Thoracic aorta (tissue), 2 donors: Measurements from ENCODE around the gene CSF1R. TPM values are rescaled to one million over a fixed set of nuclear protein-coding genes. Genes with fewer than 3 reads are reported as not detected.

Experiments
- ATAC-seq: fragments of 150-250 bp; one replicate; pipeline ENCODE4 v1.8.0; 2017; ENCODE audit warnings: low read depth; ENCODE audit not compliant: insufficient number of reproducible peaks, low FRiP score
- DNase-seq: peaks from one replicate; pipeline ENCODE4 v3.0.0-alpha.2; 2020; ENCODE audit warnings: low spot score
- H3K27ac ChIP-seq, 2 donors: fragments of 200-600 bp; sonication (generic); 1 replicate in 1 of 2; 2 replicates in 1 of 2; pipeline ENCODE4 v1.5.1; 2016; ENCODE audit warnings: mild to moderate bottlenecking in 2 of 2, moderate library complexity in 2 of 2
- H3K27me3 ChIP-seq: fragments of 200-600 bp; sonication (generic); replicated peaks from 2 replicates; pipeline ENCODE4 v1.6.0; 2016; ENCODE audit warnings: mild to moderate bottlenecking; ENCODE audit not compliant: insufficient read depth
- H3K36me3 ChIP-seq: fragments of 200-600 bp; sonication (generic); one replicate; pipeline ENCODE4 v1.5.1; 2016
- H3K4me1 ChIP-seq, 2 donors: fragments of 200-600 bp; sonication (generic); 1 replicate in 1 of 2; 2 replicates in 1 of 2; pipeline versions ENCODE4 v1.5.1 to v1.6.0; 2016; ENCODE audit warnings: low read depth in 2 of 2, mild to moderate bottlenecking in 1 of 2; ENCODE audit not compliant: control insufficient read depth in 1 of 2
- H3K4me3 ChIP-seq: fragments of 200-600 bp; sonication (generic); 2 replicates; pipeline ENCODE4 v1.5.1; 2016; ENCODE audit warnings: mild to moderate bottlenecking
- H3K9me3 ChIP-seq: fragments of 200-600 bp; sonication (generic); 2 replicates; pipeline ENCODE4 v1.5.1; 2016
- total RNA-seq, 2 donors: library from RNA; depleted of rRNA; stranded (reverse); fragments of >200 nt; gene quantifications; one replicate each; pipeline versions ENCODE4 v1.1.0 to v1.2.3, GENCODE V29; 2016
- TF ChIP-seq, protein P1 (sequence below): fragments of 200-600 bp; sonication (generic); IDR thresholded peaks from one replicate; pipeline ENCODE4 v1.5.1; 2019; ENCODE audit warnings: antibody characterized with exemption

Gene CSF1R
- total RNA-seq, 2 donors from 2014 or later: 76.3 to 98.6 TPM

DNA sequence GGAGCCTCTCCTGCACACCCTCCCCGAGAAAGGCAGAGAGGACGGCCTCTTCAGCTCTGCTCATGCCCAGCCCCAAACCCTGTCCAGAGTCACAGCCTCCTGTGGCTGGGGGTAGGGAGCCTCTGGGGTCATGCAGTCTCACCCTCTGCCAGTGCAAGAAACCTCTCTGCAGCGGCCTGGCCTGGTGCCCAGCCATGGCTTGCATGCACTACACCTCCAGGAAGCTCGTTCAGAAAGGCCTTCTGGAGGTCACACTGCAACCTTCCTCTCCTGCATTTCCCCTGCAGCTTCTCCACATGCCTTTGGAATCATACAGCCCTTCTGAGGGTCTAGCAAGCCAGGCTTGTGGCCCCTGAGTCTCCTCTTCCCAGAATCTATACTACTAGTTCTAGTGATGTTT lies 17.9 kb downstream of the CSF1R start:
- H3K9me3 ChIP-seq: no peaks in the 10 kb centered on the region
- ATAC-seq (no peak), DNase-seq (no peak)
- no peak overlapping the region for H3K27ac ChIP-seq
- peaks cover 4 to 8% of the 10 kb centered on the region in 2 donors for H3K4me1 ChIP-seq
- H3K4me3 ChIP-seq: no peak overlapping the region
- TF ChIP-seq, protein P1, sequence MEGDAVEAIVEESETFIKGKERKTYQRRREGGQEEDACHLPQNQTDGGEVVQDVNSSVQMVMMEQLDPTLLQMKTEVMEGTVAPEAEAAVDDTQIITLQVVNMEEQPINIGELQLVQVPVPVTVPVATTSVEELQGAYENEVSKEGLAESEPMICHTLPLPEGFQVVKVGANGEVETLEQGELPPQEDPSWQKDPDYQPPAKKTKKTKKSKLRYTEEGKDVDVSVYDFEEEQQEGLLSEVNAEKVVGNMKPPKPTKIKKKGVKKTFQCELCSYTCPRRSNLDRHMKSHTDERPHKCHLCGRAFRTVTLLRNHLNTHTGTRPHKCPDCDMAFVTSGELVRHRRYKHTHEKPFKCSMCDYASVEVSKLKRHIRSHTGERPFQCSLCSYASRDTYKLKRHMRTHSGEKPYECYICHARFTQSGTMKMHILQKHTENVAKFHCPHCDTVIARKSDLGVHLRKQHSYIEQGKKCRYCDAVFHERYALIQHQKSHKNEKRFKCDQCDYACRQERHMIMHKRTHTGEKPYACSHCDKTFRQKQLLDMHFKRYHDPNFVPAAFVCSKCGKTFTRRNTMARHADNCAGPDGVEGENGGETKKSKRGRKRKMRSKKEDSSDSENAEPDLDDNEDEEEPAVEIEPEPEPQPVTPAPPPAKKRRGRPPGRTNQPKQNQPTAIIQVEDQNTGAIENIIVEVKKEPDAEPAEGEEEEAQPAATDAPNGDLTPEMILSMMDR: no peak
- H3K27me3 ChIP-seq: no peaks in the 10 kb centered on the region
- H3K36me3 ChIP-seq: no peaks in the 10 kb centered on the region

DNA sequence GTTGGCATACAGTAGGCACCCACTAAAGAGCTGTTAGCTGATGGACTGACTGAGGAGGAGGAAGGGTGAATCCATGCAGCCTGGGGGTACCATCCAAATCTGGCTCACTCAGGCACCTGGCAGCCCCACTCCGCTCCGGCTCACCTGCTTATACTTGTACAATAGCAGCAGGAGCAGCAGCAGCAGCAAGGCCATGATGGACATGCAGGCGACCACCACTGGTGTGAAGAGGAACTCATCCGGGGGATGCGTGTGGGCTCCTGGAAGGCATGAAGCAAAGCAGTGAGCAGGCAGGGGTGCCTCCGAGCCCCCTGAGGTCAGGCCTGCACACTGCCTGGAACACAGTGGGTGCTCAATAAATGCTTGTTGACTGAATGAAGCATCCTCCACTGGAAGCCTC lies 18.3 kb downstream of the CSF1R start:
- DNase-seq (no peak), ATAC-seq (no peak)
- TF ChIP-seq, protein P1: no peak
- H3K9me3 ChIP-seq: no peaks in the 10 kb centered on the region
- no peaks in the 10 kb centered on the region for H3K27me3 ChIP-seq
- H3K36me3 ChIP-seq: no peaks in the 10 kb centered on the region
- H3K4me3 ChIP-seq: no peak overlapping the region
- no peak overlapping the region for H3K27ac ChIP-seq
- peaks cover 4 to 8% of the 10 kb centered on the region in 2 donors for H3K4me1 ChIP-seq

DNA sequence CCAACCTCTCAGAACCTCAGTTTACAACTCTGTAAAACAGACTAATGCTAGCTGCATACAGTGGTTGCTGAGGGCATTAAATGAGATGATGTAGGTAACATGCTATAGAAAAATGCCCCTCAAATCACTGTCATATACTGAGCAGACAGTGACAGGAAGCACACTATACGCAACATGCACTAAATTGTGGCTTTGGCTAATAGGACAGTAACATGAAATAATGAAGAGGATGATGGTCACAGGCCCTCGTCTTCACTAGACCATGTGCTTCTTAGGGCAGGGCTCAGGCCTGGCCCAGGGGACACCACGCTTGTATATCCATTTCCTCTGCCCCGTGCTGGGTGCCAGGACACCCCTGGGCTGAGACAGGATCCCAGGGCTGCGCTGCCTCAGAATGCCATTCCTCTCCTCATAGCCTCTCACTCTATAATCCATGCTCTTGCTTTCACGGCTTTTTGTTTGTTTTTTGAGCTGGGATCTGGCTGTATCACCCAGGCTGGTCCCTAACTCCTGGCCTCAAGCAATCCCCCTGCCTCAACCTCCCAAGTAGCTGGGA lies 18.9 kb downstream of the CSF1R start:
- H3K4me1 ChIP-seq: peaks cover 4 to 8% of the 10 kb centered on the region in 2 donors
- ATAC-seq (no peak), DNase-seq (no peak)
- no peaks in the 10 kb centered on the region for H3K27me3 ChIP-seq
- H3K9me3 ChIP-seq: no peaks in the 10 kb centered on the region
- TF ChIP-seq, protein P1: no peak
- H3K27ac ChIP-seq: no peak overlapping the region
- no peak overlapping the region for H3K4me3 ChIP-seq
- no peaks in the 10 kb centered on the region for H3K36me3 ChIP-seq

DNA sequence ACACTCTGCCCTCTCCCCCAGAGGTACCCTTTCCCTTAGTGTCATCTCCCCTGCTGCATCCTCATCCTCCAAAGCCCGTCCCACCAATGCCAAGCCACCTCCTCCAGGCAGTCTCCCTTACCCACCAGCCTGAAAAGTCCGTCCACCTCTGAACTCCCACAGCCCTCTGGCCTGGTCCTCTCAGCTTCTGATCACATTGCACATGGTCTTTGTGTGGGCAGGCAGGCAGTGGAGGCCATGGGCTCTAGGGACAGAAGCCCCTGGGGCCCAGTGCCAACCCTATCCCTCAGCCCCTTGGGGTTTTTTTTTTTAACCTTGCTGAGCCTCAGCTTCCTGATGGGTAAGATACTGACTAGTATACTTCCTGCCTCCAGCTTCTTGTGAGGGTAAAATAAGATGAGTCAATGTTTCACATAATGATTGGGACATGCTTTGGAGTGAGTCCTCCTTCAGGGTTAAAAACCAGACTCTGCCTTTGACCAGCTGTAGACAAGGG lies 19.4 kb downstream of the CSF1R start:
- Histone ChIP-seq H3K27ac (no peak overlapping the region), H3K4me1 (peaks cover 4 to 8% of the 10 kb centered on the region in 2 donors), H3K27me3 (no peaks in the 10 kb centered on the region), H3K4me3 (no peak overlapping the region), H3K36me3 (no peaks in the 10 kb centered on the region), H3K9me3 (no peaks in the 10 kb centered on the region)
- ATAC-seq (no peak), DNase-seq (no peak)
- TF ChIP-seq, protein P1: no peak

DNA sequence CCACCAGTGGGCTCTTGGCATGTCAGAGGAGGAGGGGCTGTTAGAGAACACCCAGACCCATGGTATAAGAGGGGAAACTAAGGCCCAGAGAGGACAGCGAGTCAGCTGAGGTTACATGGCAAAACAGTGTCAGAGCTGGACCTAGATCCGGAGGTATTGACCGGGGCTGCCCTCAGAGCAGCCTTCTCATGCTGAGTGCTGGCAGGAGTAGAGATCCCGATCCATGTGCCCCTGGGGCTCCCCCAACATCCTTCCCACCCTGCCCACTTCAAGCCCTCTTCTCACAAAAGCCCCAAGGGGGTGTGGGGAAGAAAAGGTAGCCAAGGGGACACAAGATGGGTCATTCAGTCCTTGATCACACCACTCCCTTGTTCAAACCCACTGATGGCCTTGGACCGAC lies 19.9 kb downstream of the CSF1R start:
- Histone ChIP-seq H3K4me1 (peaks cover 4 to 8% of the 10 kb centered on the region in 2 donors), H3K27ac (no peak overlapping the region), H3K4me3 (no peak overlapping the region), H3K27me3 (no peaks in the 10 kb centered on the region), H3K9me3 (no peaks in the 10 kb centered on the region), H3K36me3 (no peaks in the 10 kb centered on the region)
- no peak for ATAC-seq
- DNase-seq: no peak
- TF ChIP-seq, protein P1: no peak
